AG09319 (cell line): Measurements from ENCODE around the gene HSPA1L.
A peak's percentile ranks its signal among the peaks of the same experiment; 100 is the strongest.
"Not testable (repeated sequence)": the region's sequence is repeated elsewhere in the genome, so short reads cannot be mapped to it uniquely, and the experiment has no call there.

Experiments
- DNase-seq: peaks from one replicate; pipeline ENCODE4 v3.0.0-alpha.2; 2010; ENCODE audit warnings: low read depth; ENCODE audit errors: extremely low read depth
- CTCF ChIP-seq: IDR thresholded peaks from 2 replicates; pipeline ENCODE4 v1.5.1; 2011; ENCODE audit warnings: low read depth, mild to moderate bottlenecking, inconsistent platforms, low read length, moderate library complexity

Gene HSPA1L

GRCh38 chr6:31815025-31815838 is at the start of gene HSPA1L, which contains the start of gene HSPA1A:
Gene HSPA1L, minus strand, starts transcription at chr6:31815283. Its CDS starts 3,311 bp downstream, at chr6:31811972.
Gene HSPA1A, plus strand, starts transcription at chr6:31815543. Its CDS starts 214 bp downstream, at chr6:31815757.
- no peak for TF ChIP-seq CTCF
- DNase-seq, result peak; percentile 91

DNA sequence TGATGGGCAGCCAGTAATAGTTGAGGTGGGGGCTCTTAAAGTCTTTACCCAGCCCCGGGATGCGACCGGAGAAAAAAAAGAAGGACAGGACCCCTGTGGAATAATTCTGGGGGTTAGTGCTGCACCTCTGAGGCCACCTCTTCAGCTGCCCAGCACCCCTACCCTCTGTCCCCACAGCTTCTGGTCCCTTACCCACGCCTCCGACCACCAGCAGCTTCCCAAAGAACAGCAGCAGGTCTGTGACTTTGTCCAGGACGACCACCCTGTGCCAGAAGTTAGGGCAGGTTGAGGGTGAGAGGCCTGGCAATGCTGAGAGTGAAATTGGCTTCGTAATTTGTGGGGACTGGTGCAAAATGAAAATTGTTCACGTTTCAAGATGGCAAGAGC is 49.7 kb upstream of the HSPA1L start:
- no peak for DNase-seq
- TF ChIP-seq CTCF, result no peak

GRCh38 chr6:31864123-31864562 is 49.1 kb upstream of the HSPA1L start:
- not testable (repeated sequence) for DNase-seq

GRCh38 chr6:31862344-31863235 is 47.5 kb upstream of the HSPA1L start, which contains the start of gene NEU1:
Gene NEU1, minus strand, starts transcription at chr6:31862821. Its CDS starts 45 bp downstream, at chr6:31862776.
- TF ChIP-seq CTCF, result no peak
- peak; percentile 100 for DNase-seq

- TF ChIP-seq CTCF, result no peak
- no peak for DNase-seq
These were observed 46.8 kb upstream of the HSPA1L start for GRCh38 chr6:31861919-31862343.

DNA sequence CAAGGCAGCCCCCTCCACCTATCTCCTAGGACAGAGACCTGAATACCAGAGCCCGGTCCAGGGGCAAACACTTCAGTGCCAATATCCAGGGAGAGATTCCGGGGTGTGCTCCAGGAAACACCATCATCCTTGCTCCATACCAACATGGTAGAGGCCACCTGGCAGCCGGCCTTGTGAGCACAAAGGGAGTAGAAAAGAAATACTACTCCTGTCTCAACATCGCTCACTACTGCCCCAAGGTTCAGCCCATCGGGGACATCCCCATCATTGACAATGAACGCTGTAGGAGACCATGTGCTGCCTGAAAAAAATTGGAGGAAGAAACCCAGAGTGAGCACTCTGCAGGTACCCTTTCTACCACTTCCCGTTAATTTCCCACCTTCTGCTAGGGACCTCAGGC is 46.1 kb upstream of the HSPA1L start:
- DNase-seq, result no peak
- no peak for TF ChIP-seq CTCF

- no peak for TF ChIP-seq CTCF
- no peak for DNase-seq
These were observed 45.3 kb upstream of the HSPA1L start for GRCh38 chr6:31860349-31860748.
